ENCODE results near the gene MRPL44. TPM values are rescaled to one million over a fixed set of nuclear protein-coding genes. Genes with fewer than 3 reads are reported as not detected.

Gene MRPL44
- total RNA-seq, 4 donors from 2014 or later, result 18.9 to 58.4 (median 31.7) TPM

- DNase-seq, result peak; percentile 79
- intact Hi-C loops (cut with DNase I; ENCODE audit: low total_unique reads) (no loop called here), in situ Hi-C loops (cut with MboI; ENCODE audit: low pct_ligation_motif_present in 1 of 4, low pct_unique_long_range_greater_than_20kb in 1 of 4, low sequenced_read_pairs in 3 of 4) (no loop called here)
- Histone ChIP-seq H3K4me1 (peaks cover 10 to 45% (median 24%) of the 10 kb centered on the region in 4 donors), H3K27me3 (no peaks in the 10 kb centered on the region), H3K9me3 (no peaks in the 10 kb centered on the region), H3K36me3 (no peaks in the 10 kb centered on the region), H3K27ac (peak overlapping the region; percentile 93 to 97 (median 94)), H3K4me3 (peak overlapping the region; percentile 91 to 98 (median 94))
- TF ChIP-seq POLR2AphosphoS5 (IDR thresholded peaks at IDR 0.05) (peak; percentile 79 to 95 (median 90)), POLR2A (IDR thresholded peaks at IDR 0.05) (peak; percentile 88), CTCF (IDR thresholded peaks at IDR 0.05) (peak in 1 of 5 experiments; percentile 5), EP300 (IDR thresholded peaks at IDR 0.05; ENCODE audit: low read depth) (no peak)
- whole genome bisulfite sequencing, 2 donors (ENCODE audit: low coverage in 1 of 2), result 19 to 33% methylated on average over 1 to 7 of the region's 7 CpGs
Measured at GRCh38 chr2:223943561-223944008, 13.7 kb upstream of the MRPL44 start.

DNA sequence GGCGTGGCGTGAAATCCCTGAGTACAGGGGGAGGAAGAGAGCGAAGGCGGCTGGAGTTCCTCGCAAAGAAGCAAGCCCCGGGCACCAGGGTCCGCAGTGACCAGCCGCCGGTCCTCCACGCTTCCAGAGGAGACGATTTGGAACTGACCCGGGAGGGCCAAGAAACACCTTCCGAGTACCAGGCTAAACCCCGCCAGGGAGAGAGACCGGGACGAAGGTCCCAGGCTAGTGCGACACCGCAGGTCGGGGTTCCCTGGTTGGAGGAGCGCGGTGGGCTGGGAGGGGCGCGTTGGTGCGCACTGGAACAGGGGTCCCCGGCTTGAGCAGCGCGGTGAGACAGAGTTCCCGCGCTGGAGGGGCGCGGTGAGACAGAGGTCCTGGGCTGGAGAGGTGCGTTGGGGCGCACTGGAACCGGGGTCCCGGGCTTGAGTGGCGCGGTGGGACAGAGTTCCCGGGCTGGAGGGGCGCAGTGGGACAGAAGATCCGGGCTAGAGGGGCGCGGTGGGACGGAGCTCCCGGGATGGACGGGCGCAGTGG is 13.0 kb upstream of the MRPL44 start:
- TF ChIP-seq CTCF (IDR thresholded peaks at IDR 0.05) (no peak), EP300 (IDR thresholded peaks at IDR 0.05; ENCODE audit: low read depth) (no peak), POLR2AphosphoS5 (IDR thresholded peaks at IDR 0.05) (no peak), POLR2A (IDR thresholded peaks at IDR 0.05) (no peak)
- no peaks in the 10 kb centered on the region for H3K27me3 ChIP-seq
- no peaks in the 10 kb centered on the region for H3K9me3 ChIP-seq
- H3K27ac ChIP-seq, result peak overlapping the region; percentile 93 to 97 (median 94)
- H3K4me1 ChIP-seq, result peaks cover 10 to 43% (median 24%) of the 10 kb centered on the region in 4 donors
- DNase-seq, result peak; percentile 51
- no peaks in the 10 kb centered on the region for H3K36me3 ChIP-seq
- peak overlapping the region; percentile 91 to 98 (median 94) for H3K4me3 ChIP-seq
- in situ Hi-C loops (cut with MboI; ENCODE audit: low pct_ligation_motif_present in 1 of 4, low pct_unique_long_range_greater_than_20kb in 1 of 4, low sequenced_read_pairs in 3 of 4) (no loop called here), intact Hi-C loops (cut with DNase I; ENCODE audit: low total_unique reads) (no loop called here)
- WGBS, 2 donors (ENCODE audit: low coverage in 1 of 2), result 0 to 2% methylated on average over 5 to 43 of the region's 46 CpGs

DNA sequence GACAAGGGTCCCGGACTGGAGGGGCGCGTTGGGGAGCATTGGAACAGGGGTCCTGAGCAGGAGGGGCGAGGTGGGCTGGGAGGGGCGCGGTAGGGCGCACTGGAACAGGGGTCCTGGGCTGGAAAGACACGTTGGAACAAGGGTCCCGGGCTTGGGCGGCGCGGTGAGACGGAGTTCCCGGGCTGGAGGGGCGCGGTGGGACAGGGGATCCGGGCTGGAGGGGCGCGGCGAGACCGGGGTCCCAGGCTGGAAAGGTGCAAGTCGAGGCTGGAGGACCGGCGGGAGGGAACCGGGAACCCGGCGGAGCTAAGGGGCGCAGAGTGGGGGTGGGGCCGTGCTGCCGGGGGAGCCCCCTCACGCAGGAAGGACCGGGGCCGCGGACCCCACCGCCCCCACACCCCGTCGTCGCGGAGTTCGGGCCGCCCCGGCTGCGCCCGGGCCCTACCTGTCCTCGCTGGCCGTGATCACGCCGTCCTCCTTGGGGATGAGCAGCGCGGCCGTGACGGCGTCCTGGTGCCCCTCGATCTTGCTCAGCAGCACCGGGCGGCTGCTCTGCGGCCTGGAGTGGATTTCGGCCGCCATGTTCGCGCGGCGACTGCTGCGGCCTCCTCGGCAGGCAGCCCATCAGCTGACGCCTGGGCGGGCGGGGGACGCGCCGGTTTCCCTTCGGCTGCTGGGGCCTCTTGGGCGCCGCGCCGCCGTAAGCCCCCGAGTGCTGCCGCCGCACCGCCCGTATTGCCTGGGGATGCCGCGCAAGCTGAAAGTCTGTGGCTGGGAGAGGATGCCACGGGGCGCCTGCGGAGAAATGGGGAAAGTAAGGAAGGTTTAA is 12.3 kb upstream of the MRPL44 start, which contains the start of gene WDFY1:
TSS of gene WDFY1 (minus strand) at position 633 of the 829 bp plus-strand sequence. CDS start at position 582, 51 bp downstream.
- H3K4me3 ChIP-seq, result peak within 1 kb of the TSS; percentile 91 to 98 (median 94)

More for the DNA sequence above, 12.3 kb upstream of the MRPL44 start, which contains the start of gene WDFY1:
- intact Hi-C loops (cut with DNase I; ENCODE audit: low total_unique reads), result no loop called here
- DNase-seq, result peak; percentile 92
- TF ChIP-seq POLR2AphosphoS5 (IDR thresholded peaks at IDR 0.05) (peak; percentile 75 to 95 (median 94)), CTCF (IDR thresholded peaks at IDR 0.05) (no peak), POLR2A (IDR thresholded peaks at IDR 0.05) (peak; percentile 88)
- H3K9me3 ChIP-seq, result no peaks in the 10 kb centered on the region
- H3K4me1 ChIP-seq, result peaks cover 10 to 44% (median 26%) of the 10 kb centered on the region in 4 donors
- WGBS, 2 donors (ENCODE audit: low coverage in 1 of 2), result 1% methylated on average over 61 of the region's 87 CpGs; no CpG with 5 or more reads in 1 of the 2 donors
- H3K27ac ChIP-seq, result peak within 1 kb of the TSS; percentile 93 to 97 (median 94)
- in situ Hi-C loops (cut with MboI; ENCODE audit: low pct_ligation_motif_present in 1 of 4, low pct_unique_long_range_greater_than_20kb in 1 of 4, low sequenced_read_pairs in 3 of 4), result no loop called here
- no peaks in the 10 kb centered on the region for H3K27me3 ChIP-seq
- H3K36me3 ChIP-seq, result no peaks in the 10 kb centered on the region
